HepG2 (cell line): ENCODE measurements around the gene MAP2K5. TPM values are rescaled to one million over a fixed set of nuclear protein-coding genes. Genes with fewer than 3 reads are reported as not detected.

Source experiments
- ATAC-seq: fragments of 200-7000 bp; cut with Tn5 transposase; 3 replicates; pipeline ENCODE4 v1.9.1; 2020; ENCODE audit warnings: mild to moderate bottlenecking, moderate library complexity
- BruUV-seq: library from RNA; stranded (reverse); fragments of 400-500 nt; replicated peaks from 2 replicates; lab custom pipeline; 2021; lab: Mats Ljungman, UMichigan
- CTCF ChIA-PET: fragments of 300-600 bp; formaldehyde crosslinking; extraction: SDS; loops from one replicate; lab custom pipeline; 2021; ENCODE audit warnings: low total read pairs, inconsistent platforms, low intra/inter-chr PET ratio; lab: Yijun Ruan, JAX
- POLR2A ChIA-PET: fragments of 350-600 bp; sonication (Branson Sonifier 250); formaldehyde crosslinking; loops from one replicate; lab custom pipeline; 2020; ENCODE audit warnings: antibody characterized with exemption, inconsistent platforms; lab: Yijun Ruan, JAX
- DNase-seq: peaks from one replicate; pipeline ENCODE4 v3.0.0-alpha.2; 2015; ENCODE audit warnings: low spot score
- FAIRE-seq: peaks from 3 replicates; lab custom pipeline; 2011; peaks lifted over from hg19 to GRCh38; lab: Jason Lieb, UNC
- H2AFZ ChIP-seq: one replicate; pipeline ENCODE4 v1.6.1; 2011; ENCODE audit warnings: low read length, inconsistent platforms
- H3K27ac ChIP-seq: fragments of 300-600 bp; 3 replicates; pipeline ENCODE4 v1.8.0; 2011; ENCODE audit warnings: mixed run types, mild to moderate bottlenecking, mixed read lengths, low read length, inconsistent platforms; ENCODE audit not compliant: insufficient read depth; ENCODE audit errors: extremely low read length
- H3K27me3 ChIP-seq, 2 experiments: fragments of 200-600 bp in 1 of 2; 2 replicates in 1 of 2; 3 replicates in 1 of 2; pipeline versions ENCODE4 v1.6.0 to v1.8.0; 2011; ENCODE audit warnings: low read length in 2 of 2, mild to moderate bottlenecking in 2 of 2, moderate library complexity in 2 of 2, inconsistent platforms in 1 of 2; ENCODE audit not compliant: insufficient read depth in 2 of 2, control insufficient read depth in 1 of 2
- H3K36me3 ChIP-seq, 2 experiments: fragments of 200-600 bp in 1 of 2; replicated peaks in 1 of 2; 2 replicates in 1 of 2; 3 replicates in 1 of 2; pipeline versions ENCODE4 v1.5.1 to v1.8.0; 2011; ENCODE audit warnings: low read length in 2 of 2, inconsistent platforms in 1 of 2; ENCODE audit not compliant: insufficient read depth in 2 of 2, control insufficient read depth in 1 of 2
- H3K4me1 ChIP-seq: 2 replicates; pipeline ENCODE4 v1.5.1; 2012; ENCODE audit warnings: low read length, inconsistent platforms; ENCODE audit not compliant: insufficient read depth
- H3K4me2 ChIP-seq: 2 replicates; pipeline ENCODE4 v1.6.0; 2011; ENCODE audit warnings: low read depth, low read length, inconsistent platforms
- H3K4me3 ChIP-seq, 3 experiments: fragments of 200-600 bp in 1 of 3; sonication (generic), shearing (Covaris generic) in 1 of 3; replicated peaks in 1 of 3; 2 replicates each; pipeline ENCODE4 v1.5.1; 2011 to 2016; ENCODE audit warnings: low read length in 3 of 3, inconsistent platforms in 2 of 3, low read depth in 2 of 3, mild to moderate bottlenecking in 2 of 3, control low read depth in 1 of 3, mixed read lengths in 1 of 3; ENCODE audit not compliant: insufficient read depth in 1 of 3
- H3K79me2 ChIP-seq: one replicate; pipeline ENCODE4 v1.6.1; 2011; ENCODE audit warnings: low read length, inconsistent platforms; ENCODE audit not compliant: insufficient read depth
- H3K9ac ChIP-seq: 2 replicates; pipeline ENCODE4 v1.6.0; 2011; ENCODE audit warnings: mild to moderate bottlenecking, low read depth, low read length, inconsistent platforms; ENCODE audit not compliant: insufficient read depth
- H3K9me3 ChIP-seq: 2 replicates; pipeline ENCODE4 v1.5.1; 2012; ENCODE audit warnings: mild to moderate bottlenecking, low read length
- H4K20me1 ChIP-seq: 2 replicates; pipeline ENCODE4 v1.6.0; 2011; ENCODE audit warnings: inconsistent platforms, mild to moderate bottlenecking, low read length, moderate library complexity; ENCODE audit not compliant: insufficient read depth
- MLX ChIP-seq: IDR thresholded peaks from 2 replicates; pipeline ENCODE4 v1.6.1; 2016
- MLXIP ChIP-seq: sonication (generic); formaldehyde crosslinking; IDR thresholded peaks from 2 replicates; pipeline ENCODE4 v1.9.0; 2021; ENCODE audit warnings: missing genetic modification reagents, borderline replicate concordance
- THAP9 ChIP-seq: sonication (generic); formaldehyde crosslinking; IDR thresholded peaks from 2 replicates; pipeline ENCODE4; 2020; ENCODE audit warnings: missing genetic modification reagents, mild to moderate bottlenecking, borderline replicate concordance
- TRIM24 ChIP-seq: sonication (generic); formaldehyde crosslinking; IDR thresholded peaks from 2 replicates; pipeline ENCODE4 v1.8.0; 2022; ENCODE audit warnings: mild to moderate bottlenecking, missing genetic modification reagents
- ZNF891 ChIP-seq: sonication (generic); formaldehyde crosslinking; IDR thresholded peaks from 2 replicates; pipeline ENCODE4 v1.5.0; 2020; ENCODE audit warnings: mild to moderate bottlenecking, missing genetic modification reagents
- WGBS: methylation state at CpG from one replicate; pipeline ENCODE4 v1.1.6; 2017; ENCODE audit warnings: low lambda C conversion rate; 5-methylcytosine and 5-hydroxymethylcytosine counted together
- in situ Hi-C: cut with HindIII; loops from 2 replicates; pipeline ENCODE4 v1.10.0; 2017; ENCODE audit warnings: low pct_unique_long_range_greater_than_20kb; ENCODE audit not compliant: extremely low pct_ligation_motif_present
- intact Hi-C: fragments of 100-400 bp; cut with micrococcal nuclease; formaldehyde crosslinking; loops from one replicate; pipeline ENCODE4 v1.10.0; 2022; ENCODE audit not compliant: unreplicated experiment
- polyA plus RNA-seq, 8 experiments: library from polyadenylated mRNA; depleted of rRNA in 3 of 8; stranded (reverse) in 7 of 8; unstranded in 1 of 8; fragments of >200 nt; fragmentation: Illumina TruSeq in 4 of 8; extraction: Trizol in 4 of 8; gene quantifications; 2 replicates each; pipeline versions ENCODE4 v1.2.1 to v1.2.3, GENCODE V29; 2011 to 2016; ENCODE audit warnings: low read depth in 4 of 8, missing spikeins in 1 of 8, mixed read lengths in 1 of 8; ENCODE audit not compliant: insufficient read depth in 1 of 8
- total RNA-seq, 5 experiments: library from RNA; depleted of rRNA; stranded (reverse); fragments of >200 nt; fragmentation: Illumina TruSeq; extraction: Trizol; gene quantifications; 2 replicates each; pipeline ENCODE4 v1.2.3, GENCODE V29; 2016; ENCODE audit warnings: low read depth in 1 of 5

Gene MAP2K5
- total and polyA plus RNA-seq, 2 of the 13 experiments (the other 11 are each of a cell fraction or from before 2014, with no cell fraction given) = 4.0 to 4.3 TPM

GRCh38 chr15:67809866-67810265 lies 267.4 kb downstream of the MAP2K5 start:
- H3K27ac ChIP-seq = no peak overlapping the region
- no TSS peak for BruUV-seq
- H3K9ac ChIP-seq = no peak overlapping the region
- FAIRE-seq (no peak), DNase-seq (no peak), ATAC-seq (no peak)
- in situ Hi-C loops (no loop called here), intact Hi-C loops (no loop called here)
- H3K79me2 ChIP-seq = no peaks in the 10 kb centered on the region
- H3K27me3 ChIP-seq = no peaks in the 10 kb centered on the region; a peak in 1 of 5 replicates
- 94% methylated on average over 2 of the region's 6 CpGs for WGBS
- no peak overlapping the region for H2AFZ ChIP-seq
- ChIA-PET POLR2A (interaction anchor here (0.7 kb wide), 1 partner anchor 751 kb away, joined by 4 read pairs; no protein-coding TSS in a partner anchor), CTCF (no interaction called here)
- H3K9me3 ChIP-seq = no peaks in the 10 kb centered on the region
- H3K4me3 ChIP-seq = no peak overlapping the region
- no peak for TF ChIP-seq ZNF891 (CRISPR knock-in tag)
- TF ChIP-seq MLX = no peak
- no peak for TF ChIP-seq THAP9
- no peak for TF ChIP-seq MLXIP
- TF ChIP-seq TRIM24 = no peak
- 0 out of 2 replicates have a peak, but pooled peaks cover 7% of the 10 kb centered on the region for H3K4me1 ChIP-seq
- H3K4me2 ChIP-seq = no peak overlapping the region
- H3K36me3 ChIP-seq = no peaks in the 10 kb centered on the region
- no peaks in the 10 kb centered on the region for H4K20me1 ChIP-seq
